MM.1S (cell line): ENCODE measurements around the gene HSPB6.

ENCODE experiments used
- DNase-seq: peaks from one replicate; pipeline ENCODE4 v3.0.0-alpha.2; 2015
- H2AFZ ChIP-seq: fragments of 300-600 bp; sonication (generic); 2 replicates; pipeline ENCODE4 v1.6.0; 2016; ENCODE audit warnings: antibody characterized with exemption, low read length
- H3F3A ChIP-seq: fragments of 300-600 bp; sonication (generic); 2 replicates; pipeline ENCODE4 v1.6.1; 2016; ENCODE audit warnings: mild to moderate bottlenecking, antibody characterized with exemption, low read length, moderate library complexity, mixed read lengths; ENCODE audit not compliant: insufficient read depth
- H3K27ac ChIP-seq: fragments of 300-600 bp; sonication (generic); 2 replicates; pipeline ENCODE4 v1.5.1; 2016; ENCODE audit warnings: mild to moderate bottlenecking, low read length
- H3K27me3 ChIP-seq: fragments of 300-600 bp; sonication (generic); replicated peaks from 2 replicates; pipeline ENCODE4 v1.6.0; 2016; ENCODE audit warnings: low read length; ENCODE audit not compliant: insufficient read depth
- H3K36me3 ChIP-seq: fragments of 300-600 bp; sonication (generic); replicated peaks from 2 replicates; pipeline ENCODE4 v1.6.1; 2016; ENCODE audit warnings: mild to moderate bottlenecking, low read length, mixed read lengths; ENCODE audit not compliant: insufficient read depth
- H3K4me1 ChIP-seq: fragments of 300-600 bp; sonication (generic); 2 replicates; pipeline ENCODE4 v1.6.1; 2016; ENCODE audit warnings: low read length, mixed read lengths
- H3K4me2 ChIP-seq: fragments of 300-600 bp; sonication (generic); 2 replicates; pipeline ENCODE4 v1.6.0; 2016; ENCODE audit warnings: low read depth, low read length
- H3K4me3 ChIP-seq: fragments of 300-600 bp; sonication (generic); 2 replicates; pipeline ENCODE4 v1.5.1; 2016; ENCODE audit warnings: low read length, mixed read lengths
- H3K79me2 ChIP-seq: fragments of 300-600 bp; sonication (generic); 2 replicates; pipeline ENCODE4 v1.6.1; 2016; ENCODE audit warnings: mixed run types, low read length, mixed read lengths
- H3K9ac ChIP-seq: fragments of 300-600 bp; sonication (generic); 2 replicates; pipeline ENCODE4 v1.6.1; 2016; ENCODE audit warnings: low read length, mixed read lengths
- H3K9me2 ChIP-seq: fragments of 300-600 bp; sonication (generic); replicated peaks from 2 replicates; pipeline ENCODE4 v1.6.1; 2016; ENCODE audit warnings: mild to moderate bottlenecking, low read length, mixed read lengths; ENCODE audit not compliant: insufficient read depth
- H3K9me3 ChIP-seq: fragments of 300-600 bp; sonication (generic); replicated peaks from 2 replicates; pipeline ENCODE4 v1.6.1; 2016; ENCODE audit warnings: mild to moderate bottlenecking, low read length, mixed read lengths; ENCODE audit not compliant: insufficient read depth
- H4K20me1 ChIP-seq: fragments of 300-600 bp; sonication (generic); 2 replicates; pipeline ENCODE4 v1.6.1; 2016; ENCODE audit warnings: mild to moderate bottlenecking, low read length, moderate library complexity, mixed read lengths; ENCODE audit not compliant: insufficient read depth
- EZH2 ChIP-seq: fragments of 300-600 bp; sonication (generic); optimal IDR thresholded peaks from 2 replicates; pipeline ENCODE3; 2017; ENCODE audit warnings: low read depth, mild to moderate bottlenecking, antibody characterized with exemption, low read length, mixed read lengths
- EZH2phosphoT487 ChIP-seq: fragments of 300-600 bp; sonication (generic); IDR thresholded peaks from 2 replicates; pipeline ENCODE4 v1.6.1; 2018; ENCODE audit warnings: antibody characterized with exemption, low read length
- TF ChIP-seq, protein P1 (sequence below): fragments of 300-600 bp; sonication (generic); IDR thresholded peaks from 2 replicates; pipeline ENCODE4 v1.5.1; 2016; ENCODE audit warnings: antibody characterized with exemption, low read length, mixed read lengths

Gene HSPB6

DNA sequence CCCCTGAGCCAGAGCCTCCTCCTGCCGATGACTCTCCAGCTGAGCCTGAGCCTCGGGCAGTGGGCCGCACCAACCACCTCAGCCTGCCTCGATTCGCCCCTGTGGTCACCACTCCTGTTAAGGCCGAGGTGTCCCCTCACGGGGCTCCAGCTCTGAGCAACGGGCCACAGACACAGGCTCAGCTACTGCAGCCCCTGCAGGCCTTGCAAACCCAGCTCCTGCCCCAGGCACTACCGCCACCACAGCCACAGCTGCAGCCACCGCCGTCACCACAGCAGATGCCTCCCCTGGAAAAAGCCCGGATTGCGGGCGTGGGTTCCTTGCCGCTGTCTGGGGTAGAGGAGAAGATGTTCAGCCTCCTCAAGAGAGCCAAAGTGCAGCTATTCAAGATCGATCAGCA lies 35.5 kb downstream of the HSPB6 start:
- H3K9ac ChIP-seq = no peak overlapping the region
- no peak overlapping the region for H3K4me3 ChIP-seq
- TF ChIP-seq, protein P1, sequence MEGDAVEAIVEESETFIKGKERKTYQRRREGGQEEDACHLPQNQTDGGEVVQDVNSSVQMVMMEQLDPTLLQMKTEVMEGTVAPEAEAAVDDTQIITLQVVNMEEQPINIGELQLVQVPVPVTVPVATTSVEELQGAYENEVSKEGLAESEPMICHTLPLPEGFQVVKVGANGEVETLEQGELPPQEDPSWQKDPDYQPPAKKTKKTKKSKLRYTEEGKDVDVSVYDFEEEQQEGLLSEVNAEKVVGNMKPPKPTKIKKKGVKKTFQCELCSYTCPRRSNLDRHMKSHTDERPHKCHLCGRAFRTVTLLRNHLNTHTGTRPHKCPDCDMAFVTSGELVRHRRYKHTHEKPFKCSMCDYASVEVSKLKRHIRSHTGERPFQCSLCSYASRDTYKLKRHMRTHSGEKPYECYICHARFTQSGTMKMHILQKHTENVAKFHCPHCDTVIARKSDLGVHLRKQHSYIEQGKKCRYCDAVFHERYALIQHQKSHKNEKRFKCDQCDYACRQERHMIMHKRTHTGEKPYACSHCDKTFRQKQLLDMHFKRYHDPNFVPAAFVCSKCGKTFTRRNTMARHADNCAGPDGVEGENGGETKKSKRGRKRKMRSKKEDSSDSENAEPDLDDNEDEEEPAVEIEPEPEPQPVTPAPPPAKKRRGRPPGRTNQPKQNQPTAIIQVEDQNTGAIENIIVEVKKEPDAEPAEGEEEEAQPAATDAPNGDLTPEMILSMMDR = no peak
- TF ChIP-seq EZH2phosphoT487 (no peak), EZH2 (no peak)
- H3K27me3 ChIP-seq = no peaks in the 10 kb centered on the region
- no peak overlapping the region for H3K27ac ChIP-seq
- no peak overlapping the region for H2AFZ ChIP-seq
- no peak overlapping the region for H3K4me2 ChIP-seq
- H3K36me3 ChIP-seq = 0 out of 2 replicates have a peak, but pooled peaks cover 6% of the 10 kb centered on the region
- no peaks in the 10 kb centered on the region for H3K9me2 ChIP-seq
- H3K79me2 ChIP-seq = peaks cover 40% of the 10 kb centered on the region
- peaks cover 4% of the 10 kb centered on the region; the same call in 1 of the 2 replicates for H3F3A ChIP-seq
- no peaks in the 10 kb centered on the region for H4K20me1 ChIP-seq
- H3K4me1 ChIP-seq = 0 out of 2 replicates have a peak, but pooled peaks cover 4% of the 10 kb centered on the region
- no peak for DNase-seq
- H3K9me3 ChIP-seq = no peaks in the 10 kb centered on the region

- no peak overlapping the region for H3K9ac ChIP-seq
- H2AFZ ChIP-seq = no peak overlapping the region
- H3K4me1 ChIP-seq = peaks cover 9% of the 10 kb centered on the region; the same call in 1 of the 2 replicates
- H3K27me3 ChIP-seq = no peaks in the 10 kb centered on the region
- H3K4me2 ChIP-seq = no peak overlapping the region
- H3K4me3 ChIP-seq = no peak overlapping the region
- peaks cover 7% of the 10 kb centered on the region; the same call in 1 of the 2 replicates for H3F3A ChIP-seq
- H3K27ac ChIP-seq = no peak overlapping the region
- H3K79me2 ChIP-seq = peaks cover 40% of the 10 kb centered on the region
- H3K9me3 ChIP-seq = no peaks in the 10 kb centered on the region
- no peaks in the 10 kb centered on the region for H4K20me1 ChIP-seq
- TF ChIP-seq EZH2phosphoT487 (no peak), EZH2 (no peak)
- TF ChIP-seq, protein P1 = no peak
- H3K9me2 ChIP-seq = no peaks in the 10 kb centered on the region
- no peak for DNase-seq
- 0 out of 2 replicates have a peak, but pooled peaks cover under 1% of the 10 kb centered on the region for H3K36me3 ChIP-seq
Measured at GRCh38 chr19:35720648-35721047, 36.2 kb downstream of the HSPB6 start.

GRCh38 chr19:35720163-35720524 lies 36.7 kb downstream of the HSPB6 start:
- no peak for DNase-seq
- no peak overlapping the region for H3K4me2 ChIP-seq
- TF ChIP-seq, protein P1 = no peak
- peaks cover 40% of the 10 kb centered on the region for H3K79me2 ChIP-seq
- peaks cover 9% of the 10 kb centered on the region; the same call in 1 of the 2 replicates for H3K4me1 ChIP-seq
- H4K20me1 ChIP-seq = no peaks in the 10 kb centered on the region
- no peaks in the 10 kb centered on the region for H3K27me3 ChIP-seq
- H3K9me3 ChIP-seq = no peaks in the 10 kb centered on the region
- H3K27ac ChIP-seq = no peak overlapping the region
- no peak overlapping the region for H3K9ac ChIP-seq
- no peak overlapping the region for H3K4me3 ChIP-seq
- H3K36me3 ChIP-seq = no peaks in the 10 kb centered on the region
- no peak overlapping the region for H2AFZ ChIP-seq
- peaks cover 7% of the 10 kb centered on the region; the same call in 1 of the 2 replicates for H3F3A ChIP-seq
- H3K9me2 ChIP-seq = no peaks in the 10 kb centered on the region
